Stimulated activated naive CD4-positive, alpha-beta T cell treated with Interleukin-2 at 50 U/mL for 16 hours (primary cell): ENCODE results near the gene VTA1.
"Not testable (repeated sequence)": the region's sequence is repeated elsewhere in the genome, so short reads cannot be mapped to it uniquely, and the experiment has no call there.

Experiments
- DNase-seq: peaks from one replicate; lab custom pipeline; 2025; lab: John Stamatoyannopoulos, UW

Gene VTA1

DNA sequence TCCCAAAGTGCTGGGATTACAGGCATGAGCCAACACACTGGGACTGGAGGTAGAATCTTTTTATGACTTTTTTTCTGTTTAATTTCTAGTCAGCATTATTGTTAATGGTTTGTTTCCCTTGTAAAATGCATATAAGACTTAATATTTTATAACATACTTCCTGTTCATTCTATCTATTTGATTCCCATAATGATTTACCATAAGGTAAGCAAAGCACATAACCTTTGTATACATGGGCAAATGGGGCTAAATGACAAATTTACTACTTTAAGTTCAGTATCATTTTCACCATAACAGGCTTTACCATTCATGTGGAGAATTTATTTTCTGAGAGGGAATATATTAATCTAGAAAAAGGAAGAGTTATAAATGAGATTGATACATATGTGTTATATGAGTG, 24.3 kb downstream of the VTA1 start:
- no peak for DNase-seq

DNA sequence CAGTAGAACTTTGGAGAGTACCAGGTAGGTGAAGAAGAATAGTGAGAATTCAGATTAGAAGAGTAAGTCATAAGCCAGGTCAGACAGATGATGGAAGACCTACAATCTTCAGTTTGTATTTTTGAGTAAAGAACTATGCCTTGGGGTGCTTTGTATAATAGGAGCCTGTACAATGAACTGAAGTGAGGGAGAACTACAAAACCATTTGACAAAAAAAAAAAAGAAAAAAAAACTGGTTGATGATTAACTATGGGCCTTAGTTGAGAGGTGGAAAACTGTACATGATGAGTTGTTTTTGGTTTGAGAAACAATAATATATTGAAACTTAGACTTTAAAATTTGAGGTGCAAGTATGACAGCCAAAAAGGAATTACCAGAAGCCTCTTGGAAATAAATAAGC, 25.7 kb downstream of the VTA1 start:
- DNase-seq, result no peak

DNA sequence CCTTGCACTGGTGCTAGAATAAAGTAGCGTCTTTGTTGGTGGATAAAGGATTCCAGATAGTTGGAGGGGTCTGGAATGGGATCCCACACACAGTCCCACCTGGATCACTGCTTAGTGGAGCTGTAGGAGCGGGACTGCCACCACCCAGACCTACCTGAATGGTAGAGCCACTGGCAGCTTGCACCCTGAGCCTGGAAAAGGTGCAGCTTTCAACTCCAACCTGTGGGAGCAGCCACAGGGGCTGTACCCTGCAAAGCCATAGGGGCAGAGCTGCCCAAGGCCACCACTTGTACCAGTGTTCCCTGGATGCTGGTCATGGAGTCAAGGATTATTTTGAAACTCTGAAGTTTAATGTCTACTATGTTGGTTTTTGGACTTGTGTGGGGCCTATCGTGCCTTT, 26.9 kb downstream of the VTA1 start:
- no peak for DNase-seq

DNA sequence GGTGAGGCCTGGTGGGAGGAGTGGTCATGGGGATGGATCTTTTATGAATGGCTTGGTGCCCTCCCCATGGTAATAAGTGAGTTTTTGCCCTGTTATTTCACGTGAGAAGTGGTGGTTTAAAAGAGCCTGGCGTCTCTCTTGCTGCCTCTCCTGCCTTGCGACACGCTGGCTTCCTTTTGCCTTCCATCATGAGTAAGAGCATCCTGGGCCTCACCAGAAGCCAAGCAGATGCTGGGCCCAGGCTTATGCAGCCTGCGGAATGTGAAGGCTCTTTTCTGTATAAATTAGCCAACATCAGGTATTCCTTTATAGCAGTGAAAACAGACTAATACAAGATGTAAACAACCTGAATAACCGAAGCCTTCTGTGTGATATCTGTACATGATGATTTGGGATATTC, 27.6 kb downstream of the VTA1 start:
- DNase-seq, result no peak

DNA sequence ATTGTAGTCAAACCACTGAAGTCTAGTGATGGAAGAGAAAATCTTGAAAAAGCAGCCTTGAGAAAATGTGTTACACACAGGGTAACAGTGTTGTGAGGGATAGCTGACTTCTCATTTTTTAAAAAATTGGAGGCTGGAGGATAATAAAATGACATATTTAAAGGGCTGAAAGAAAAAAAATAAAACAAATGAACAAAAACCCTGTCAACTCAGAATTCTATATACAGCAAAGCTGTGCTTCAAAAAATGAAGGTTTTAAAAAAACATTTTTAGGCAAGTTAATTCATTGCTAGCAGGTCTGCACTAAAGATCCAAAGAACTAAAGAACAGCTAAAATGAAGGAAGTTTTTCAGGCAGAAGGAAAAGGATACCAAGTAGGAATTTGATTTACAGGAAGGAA, 31.1 kb downstream of the VTA1 start:
- DNase-seq, result no peak

DNA sequence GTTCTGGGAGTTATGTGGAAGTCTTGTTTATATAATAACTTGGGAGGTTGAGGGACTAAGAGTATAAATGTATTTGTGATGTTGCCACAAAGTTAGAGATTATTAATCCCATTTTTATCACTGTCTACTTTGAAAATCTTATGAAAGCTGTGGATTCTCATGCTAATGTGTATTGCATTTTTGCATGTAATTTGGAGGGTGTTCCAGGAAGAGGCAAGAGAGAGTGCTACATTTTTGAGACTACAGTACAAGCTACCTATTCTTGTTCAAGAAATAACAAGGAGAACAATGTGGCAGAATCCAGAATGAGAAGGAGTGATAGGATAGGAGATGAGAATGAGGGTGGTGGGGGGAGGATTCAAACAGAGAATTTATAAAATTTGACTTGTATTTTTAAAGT, 34.9 kb downstream of the VTA1 start:
- DNase-seq, result no peak

DNA sequence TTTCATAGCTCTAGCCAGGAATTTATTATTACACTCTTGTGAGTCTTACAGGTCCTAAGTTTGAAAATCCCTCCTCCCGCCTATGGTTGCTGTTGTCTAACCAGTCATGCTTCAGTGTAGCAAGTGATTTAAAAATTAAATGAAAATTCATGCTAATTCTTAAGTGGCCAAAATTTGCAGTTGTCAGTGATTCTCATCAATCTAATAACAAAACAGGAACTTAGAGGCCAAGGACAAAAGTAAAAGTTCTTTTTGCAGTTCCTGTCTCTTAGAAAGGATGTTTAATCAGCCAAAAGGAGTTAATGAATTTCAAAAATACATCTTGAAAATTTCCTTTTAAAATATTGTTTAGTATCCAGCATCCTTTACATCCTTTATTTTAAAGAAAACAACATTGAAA, 36.3 kb downstream of the VTA1 start:
- no peak for DNase-seq

DNA sequence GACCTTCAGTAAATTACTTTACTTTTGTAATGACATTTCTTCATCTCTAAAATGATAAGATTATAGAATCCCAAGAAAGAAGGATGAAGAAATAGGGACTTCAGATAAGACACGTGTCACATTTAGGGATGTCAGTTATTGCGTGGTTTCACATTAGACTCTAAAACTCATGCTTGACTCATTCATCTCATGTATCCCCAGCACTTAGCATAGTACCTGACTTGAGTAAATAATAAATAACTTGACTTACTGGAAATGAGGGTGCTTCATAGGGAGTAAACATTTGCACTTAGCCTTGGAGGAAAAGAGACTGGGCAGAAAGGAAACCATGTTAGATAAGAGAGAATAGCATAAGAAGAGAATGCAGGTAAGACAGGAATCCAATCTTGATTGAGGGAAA, 37.2 kb downstream of the VTA1 start:
- DNase-seq, result no peak

DNA sequence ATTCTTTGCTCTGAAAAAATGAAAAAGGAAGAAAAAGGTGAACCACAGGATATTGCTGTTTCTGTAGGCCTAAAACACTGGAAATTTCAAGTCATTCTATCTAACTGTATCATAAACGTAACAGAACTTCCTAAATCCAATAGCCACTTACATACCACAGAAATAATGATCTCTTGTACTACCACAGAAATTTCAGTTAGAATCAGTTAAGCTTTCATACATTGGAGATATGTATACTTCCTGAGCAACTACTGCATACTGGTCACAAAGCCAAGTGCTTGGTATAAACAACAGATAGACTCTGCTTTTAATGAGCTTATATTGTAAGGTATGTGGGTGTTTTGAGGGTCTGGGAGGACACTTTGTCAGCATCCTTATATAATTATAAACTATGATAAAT, 38.6 kb downstream of the VTA1 start:
- DNase-seq, result no peak

DNA sequence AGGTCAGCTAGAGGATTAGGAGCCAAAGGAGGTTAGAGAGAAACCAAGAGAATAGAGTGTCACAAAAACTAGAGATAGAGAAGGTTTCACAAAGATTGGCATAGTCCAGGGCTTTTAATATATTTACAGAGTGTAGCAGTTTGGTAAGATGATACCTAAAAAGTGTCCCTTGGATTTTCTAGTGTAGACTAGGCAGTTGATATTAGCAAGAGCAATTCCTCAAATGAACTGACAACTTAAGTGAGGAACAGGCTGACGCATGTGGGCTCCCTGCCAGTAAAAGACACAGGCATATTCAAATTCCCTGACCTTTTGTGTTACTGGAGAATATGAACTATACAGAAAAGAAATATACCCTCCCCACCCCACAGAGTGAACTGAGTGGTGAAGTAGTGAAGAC, 40.1 kb downstream of the VTA1 start:
- no peak for DNase-seq

DNA sequence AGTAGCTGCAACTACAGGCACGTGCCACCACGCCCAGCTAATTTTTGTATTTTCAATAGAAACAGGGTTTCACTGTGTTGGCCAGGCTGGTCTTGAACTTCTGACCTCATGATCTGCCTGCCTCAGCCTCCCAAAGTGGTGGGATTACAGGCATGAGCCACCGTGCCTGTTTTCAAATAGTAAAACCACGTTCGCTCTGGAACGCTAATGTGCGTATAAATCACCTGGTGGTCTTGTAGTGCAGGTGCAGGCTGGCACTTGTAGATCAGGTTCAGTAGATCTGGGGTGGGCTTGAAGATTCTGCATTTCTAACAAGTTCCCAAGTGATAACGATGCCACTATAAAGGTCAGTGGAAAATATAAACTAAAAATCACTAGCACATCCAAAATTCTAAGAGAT, 41.3 kb downstream of the VTA1 start:
- DNase-seq, result not testable (repeated sequence)

DNA sequence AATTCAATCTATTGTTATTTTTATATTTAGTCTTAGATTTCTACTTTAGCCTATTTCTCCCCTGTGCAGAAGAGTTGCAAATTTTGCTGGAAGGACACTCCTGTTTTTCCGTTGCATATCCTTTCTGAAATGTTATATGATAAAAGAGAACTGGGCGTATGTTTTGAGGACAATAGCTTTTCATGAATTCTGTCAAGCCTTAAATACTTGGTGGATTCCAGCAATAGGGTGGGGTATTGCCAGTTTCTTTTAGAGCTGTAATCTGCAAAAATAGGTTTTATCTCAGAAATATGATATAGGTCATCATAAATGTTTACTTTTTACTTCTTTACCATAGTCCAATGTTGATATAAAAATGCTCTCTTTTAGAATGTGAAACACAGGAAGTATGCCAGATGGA, 42.0 kb downstream of the VTA1 start:
- DNase-seq, result no peak

DNA sequence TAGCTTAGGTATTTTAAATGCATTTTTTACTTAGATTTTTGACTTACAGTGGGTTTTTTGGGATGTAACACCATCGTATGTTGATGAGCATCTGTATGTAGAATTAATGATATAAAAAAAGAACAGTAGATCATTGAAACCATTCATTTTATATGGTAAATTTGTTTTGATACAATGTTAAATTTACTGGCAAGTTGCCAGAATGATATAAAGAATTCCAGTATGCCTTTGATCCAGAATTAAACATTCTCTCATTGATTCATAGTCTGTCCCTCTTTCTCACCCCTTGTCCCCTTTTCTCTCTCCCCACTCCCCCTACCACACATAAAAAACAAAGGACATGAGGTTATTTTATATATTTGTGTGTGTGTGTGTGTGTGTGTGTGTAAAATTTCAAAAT, 45.3 kb downstream of the VTA1 start:
- no peak for DNase-seq

DNA sequence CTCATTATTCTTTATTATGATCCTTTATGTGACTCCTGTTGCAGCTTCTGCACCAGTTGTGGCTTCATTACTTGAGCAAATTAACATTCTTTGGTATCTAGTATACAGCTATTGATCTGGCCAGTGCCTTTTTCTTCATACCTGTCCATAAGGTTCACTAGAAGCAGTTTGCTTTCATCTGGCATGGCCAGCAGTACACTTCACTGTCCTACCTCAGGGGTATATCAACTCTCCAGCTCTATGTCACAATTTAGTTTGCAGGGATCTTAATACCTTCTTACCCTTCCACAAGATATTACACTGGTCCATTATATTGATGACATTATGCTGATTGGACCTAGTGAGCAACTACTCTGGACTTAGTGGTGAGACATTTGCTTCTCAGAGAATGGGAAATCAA, 46.6 kb downstream of the VTA1 start:
- DNase-seq, result no peak

DNA sequence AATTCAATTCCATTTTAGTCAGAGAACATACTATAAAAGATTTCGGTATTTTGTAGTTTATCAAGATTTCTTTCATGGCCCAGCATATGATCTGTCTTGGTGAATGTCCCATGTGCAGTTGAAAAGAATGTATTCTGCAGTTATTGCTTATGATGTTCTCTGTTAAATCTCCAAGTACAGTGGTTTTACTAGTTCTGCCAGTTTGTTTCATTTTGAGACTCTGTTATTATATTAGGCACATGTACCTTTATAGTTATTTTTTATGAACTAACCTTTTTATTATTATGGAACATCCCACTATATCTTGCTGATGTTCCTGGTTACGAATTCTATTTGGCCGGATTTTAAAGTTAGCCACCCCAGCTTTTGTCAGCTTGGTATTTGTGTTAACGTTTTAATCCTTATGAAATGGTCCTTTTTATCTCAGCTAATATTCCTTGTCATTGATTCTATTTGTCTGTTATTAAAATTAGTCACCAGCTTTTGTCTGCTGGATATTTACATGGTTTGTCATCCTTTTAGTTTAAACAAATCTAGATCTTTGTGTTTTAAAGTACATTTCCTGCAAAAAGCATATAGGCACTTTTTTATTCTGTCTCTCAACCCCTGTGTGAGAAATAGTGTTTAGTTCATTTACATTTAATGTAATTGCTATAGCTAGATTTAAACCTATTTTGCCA, 48.9 kb downstream of the VTA1 start:
- no peak for DNase-seq

DNA sequence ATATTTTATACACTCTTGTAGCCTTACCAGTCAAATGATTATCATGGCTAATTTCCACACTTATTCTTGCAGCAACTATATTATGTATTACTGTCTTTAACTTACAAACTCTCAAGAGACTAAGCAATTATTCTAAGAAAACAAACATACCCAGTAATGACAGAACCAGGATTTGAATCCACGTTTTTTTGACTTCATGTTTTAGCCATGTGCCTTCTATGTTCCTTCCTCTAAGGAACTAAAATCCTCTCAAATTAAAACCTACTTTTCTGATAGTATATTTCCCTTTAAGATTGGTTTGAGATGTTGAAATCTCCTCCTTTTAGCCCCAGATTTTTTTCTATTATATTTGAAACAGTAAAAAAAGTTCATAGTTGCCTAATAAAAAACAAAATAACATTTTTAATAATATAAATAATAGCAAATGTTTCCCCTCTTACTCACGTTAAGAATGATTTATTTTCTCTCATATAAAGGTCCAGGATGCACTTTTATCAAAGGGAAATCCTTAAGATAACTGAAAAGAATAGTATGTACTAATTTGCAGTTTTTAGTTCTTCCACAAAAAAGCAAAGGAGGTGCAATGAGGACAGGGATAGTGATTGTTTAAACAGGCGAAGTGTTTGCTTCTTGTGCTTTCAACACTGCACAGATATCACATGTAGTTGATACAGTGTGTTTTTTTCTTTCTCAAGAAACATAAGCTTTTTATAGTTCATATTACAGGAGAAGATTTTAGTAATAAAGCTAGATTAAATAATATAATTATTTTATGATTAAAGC, 54.0 kb downstream of the VTA1 start:
- DNase-seq, result no peak

DNA sequence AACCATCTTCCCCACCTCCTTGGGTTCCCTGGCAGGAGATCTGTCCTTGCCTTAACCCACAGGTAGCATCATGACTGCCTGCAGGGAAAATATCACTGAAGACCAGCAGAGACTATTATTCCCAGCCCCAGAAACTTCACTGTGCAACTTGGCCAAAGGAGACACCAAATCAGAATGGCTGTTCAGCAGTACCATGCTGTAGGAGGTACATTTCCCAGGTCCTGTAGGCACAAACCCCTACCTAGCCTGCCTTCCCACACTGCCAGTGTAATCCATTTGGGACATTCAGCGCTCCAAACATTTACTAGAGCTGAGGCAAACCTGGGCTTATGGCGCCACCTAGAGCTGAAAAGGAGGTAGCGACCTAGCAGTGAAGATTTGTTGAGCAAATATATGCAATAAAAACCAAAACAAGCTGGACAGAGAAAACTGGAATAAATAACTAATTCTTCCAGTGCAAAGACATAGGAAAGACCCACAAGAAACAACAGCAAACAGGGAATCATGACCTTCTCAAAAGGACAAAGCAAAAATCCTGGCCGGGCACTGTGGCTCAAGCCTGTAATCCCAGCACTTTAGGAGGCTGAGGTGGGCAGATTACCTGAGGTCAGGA, 60.3 kb downstream of the VTA1 start:
- DNase-seq, result peak; percentile 1

DNA sequence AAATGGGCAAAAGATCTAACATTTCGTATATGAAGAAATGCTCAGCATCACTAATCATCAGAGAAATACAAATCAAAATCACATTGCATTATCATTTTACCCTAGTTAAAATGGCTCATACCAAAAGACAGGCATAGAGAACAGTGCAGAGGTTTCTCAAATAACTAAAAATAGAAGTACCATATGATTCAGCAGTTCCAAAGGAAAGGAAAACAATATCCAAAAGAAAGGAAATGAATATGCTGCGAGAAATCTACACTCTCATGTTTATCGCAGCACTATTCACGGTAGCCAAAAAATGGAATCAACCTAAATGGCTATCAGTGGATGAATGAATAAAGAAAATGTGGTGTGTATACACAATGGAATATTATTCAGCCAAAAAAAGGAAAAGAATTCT, 63.5 kb downstream of the VTA1 start:
- no peak for DNase-seq

DNA sequence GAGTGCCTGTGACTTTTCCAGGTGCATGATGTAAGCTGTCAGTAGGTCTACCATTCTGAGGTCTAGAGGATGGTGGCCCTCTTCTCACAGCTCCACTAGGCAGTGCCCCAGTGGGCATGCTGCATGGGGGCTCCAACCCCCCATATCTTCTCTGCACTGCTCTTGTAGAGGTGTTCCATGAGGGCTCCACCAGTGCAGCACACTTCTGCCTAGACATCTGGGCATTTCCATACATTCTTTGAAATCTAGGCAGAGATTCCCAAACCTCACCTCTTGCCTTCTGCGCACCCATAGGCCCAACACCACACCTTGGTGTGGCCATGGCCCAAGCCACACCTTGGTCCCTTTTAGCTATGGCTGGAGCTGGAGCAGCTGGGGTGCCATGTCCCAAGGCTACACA, 66.3 kb downstream of the VTA1 start:
- no peak for DNase-seq

DNA sequence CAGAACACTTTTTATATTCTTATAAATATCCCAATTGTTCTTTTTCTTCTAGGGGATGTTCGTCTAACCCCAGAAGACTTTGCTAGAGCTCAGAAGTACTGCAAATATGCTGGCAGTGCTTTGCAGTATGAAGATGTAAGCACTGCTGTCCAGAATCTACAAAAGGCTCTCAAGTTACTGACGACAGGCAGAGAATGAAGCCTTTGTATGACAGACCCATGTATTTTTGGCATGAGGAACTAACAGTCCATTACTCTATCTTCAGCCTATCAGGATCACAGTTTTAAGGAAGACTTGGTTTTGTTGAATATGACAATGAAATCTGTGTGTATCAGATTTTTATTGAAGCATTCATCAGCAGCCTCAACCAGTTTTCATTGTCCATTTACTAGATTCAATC, 71.4 kb downstream of the VTA1 start:
- no peak for DNase-seq

DNA sequence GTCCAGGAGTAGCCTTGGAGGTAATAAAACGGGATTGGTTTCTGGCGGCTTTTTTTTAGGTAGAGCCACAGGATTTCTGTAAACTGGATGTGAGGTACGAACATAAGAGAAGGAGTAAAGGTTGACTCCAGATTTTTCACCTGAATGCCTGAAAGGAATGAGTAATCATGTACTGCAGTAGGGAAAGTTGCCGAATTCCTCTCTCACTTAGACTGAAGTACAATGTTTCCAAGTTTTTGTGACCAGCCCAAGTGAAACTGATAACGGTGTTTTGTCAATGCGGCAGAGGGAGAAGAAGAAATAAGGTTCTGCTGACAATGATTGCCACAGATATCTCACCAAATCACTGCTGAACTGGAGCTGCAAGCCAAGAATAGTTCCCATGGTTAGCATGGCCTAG, 75.0 kb downstream of the VTA1 start:
- no peak for DNase-seq

DNA sequence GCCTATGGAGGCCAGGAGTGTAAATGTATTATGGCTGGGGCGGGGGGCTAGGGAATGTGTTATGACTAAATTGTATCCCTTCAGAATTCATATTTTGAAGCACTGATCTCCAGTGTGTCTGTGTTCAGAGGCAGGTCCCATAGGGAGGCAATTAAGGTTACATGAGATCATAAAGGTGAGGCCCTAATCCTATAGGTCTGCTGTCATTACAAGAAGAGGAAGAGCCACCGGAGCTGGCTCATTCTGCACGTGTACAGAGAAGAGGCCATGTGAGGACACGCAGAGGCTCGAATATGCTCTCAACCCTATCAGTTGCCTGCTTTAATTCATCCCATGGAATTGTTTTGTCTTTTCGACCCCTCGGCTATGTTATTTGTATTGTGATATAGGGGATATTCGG, 76.9 kb downstream of the VTA1 start:
- no peak for DNase-seq

DNA sequence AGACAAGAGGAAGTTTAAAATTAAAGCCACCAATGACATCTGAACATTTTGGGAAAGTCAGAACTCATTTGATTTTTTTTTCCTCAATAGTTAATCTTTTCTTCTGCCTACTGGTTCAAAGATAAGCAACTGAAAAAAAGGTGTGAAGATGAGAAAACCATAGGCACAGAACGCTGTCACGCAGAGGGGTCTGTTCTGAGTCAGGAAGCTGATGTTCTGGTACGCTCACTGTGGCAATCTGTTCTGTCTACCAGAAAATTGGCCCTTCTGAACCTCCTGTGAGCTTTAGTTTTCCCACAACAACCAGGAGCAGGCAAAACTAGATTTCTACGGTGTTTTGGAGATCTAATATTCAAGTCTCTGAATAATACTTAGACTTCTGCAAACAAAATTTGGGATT, 78.1 kb downstream of the VTA1 start:
- DNase-seq, result no peak

DNA sequence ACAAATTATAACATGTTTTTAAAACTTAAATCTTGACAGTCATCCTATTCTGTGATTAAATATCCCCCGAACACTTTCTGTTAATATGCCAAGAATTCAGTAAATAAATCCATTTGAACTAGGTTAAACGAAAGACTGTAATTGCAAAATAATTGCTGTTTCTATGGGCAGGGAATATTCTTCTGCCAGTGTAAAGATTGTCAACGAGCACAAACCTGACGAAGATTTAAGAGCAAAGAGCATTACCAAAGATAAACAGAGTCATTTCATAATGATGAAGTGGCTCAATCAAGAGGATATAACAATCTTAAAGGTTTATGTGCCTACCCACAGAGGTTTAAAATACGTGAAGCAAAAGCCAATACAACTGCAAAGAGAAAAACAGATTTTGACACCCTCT, 78.5 kb downstream of the VTA1 start:
- no peak for DNase-seq
